Vagina (tissue), 2 donors: ENCODE data around the gene CAMSAP2.

ENCODE experiments used
- CTCF ChIP-seq, 3 experiments: fragments of 450-650 bp in 2 of 3; fragments of 200-600 bp in 1 of 3; sonication (generic) in 1 of 3; IDR thresholded peaks; one replicate each; pipeline ENCODE4 v1.5.1; 2017 to 2019; ENCODE audit warnings: antibody characterized with exemption in 3 of 3, mild to moderate bottlenecking in 2 of 3, moderate library complexity in 2 of 3
- POLR2A ChIP-seq, 2 donors: fragments of 450-650 bp; IDR thresholded peaks; one replicate each; pipeline ENCODE4 v1.6.1; 2017; ENCODE audit warnings: antibody characterized with exemption in 2 of 2, mild to moderate bottlenecking in 2 of 2, moderate library complexity in 2 of 2

- TF ChIP-seq CTCF (IDR thresholded peaks at IDR 0.05) = no peak
- no peak for TF ChIP-seq POLR2A (IDR thresholded peaks at IDR 0.05)
Observed at GRCh38 chr1:200846398-200846797, 107.7 kb downstream of the CAMSAP2 start.
